Suppressor macrophage treated with lipopolysaccharide for 1 hour (primary cell): Measurements from ENCODE around the gene PARVG.

ENCODE experiments used
- DNase-seq, 3 donors: peaks; one replicate each; pipeline ENCODE4 v3.0.0-alpha.2; 2020 to 2022

PARVG gene

GRCh38 chr22:44155115-44155514, 25.6 kb upstream of the PARVG start:
- DNase-seq: no peak

DNA sequence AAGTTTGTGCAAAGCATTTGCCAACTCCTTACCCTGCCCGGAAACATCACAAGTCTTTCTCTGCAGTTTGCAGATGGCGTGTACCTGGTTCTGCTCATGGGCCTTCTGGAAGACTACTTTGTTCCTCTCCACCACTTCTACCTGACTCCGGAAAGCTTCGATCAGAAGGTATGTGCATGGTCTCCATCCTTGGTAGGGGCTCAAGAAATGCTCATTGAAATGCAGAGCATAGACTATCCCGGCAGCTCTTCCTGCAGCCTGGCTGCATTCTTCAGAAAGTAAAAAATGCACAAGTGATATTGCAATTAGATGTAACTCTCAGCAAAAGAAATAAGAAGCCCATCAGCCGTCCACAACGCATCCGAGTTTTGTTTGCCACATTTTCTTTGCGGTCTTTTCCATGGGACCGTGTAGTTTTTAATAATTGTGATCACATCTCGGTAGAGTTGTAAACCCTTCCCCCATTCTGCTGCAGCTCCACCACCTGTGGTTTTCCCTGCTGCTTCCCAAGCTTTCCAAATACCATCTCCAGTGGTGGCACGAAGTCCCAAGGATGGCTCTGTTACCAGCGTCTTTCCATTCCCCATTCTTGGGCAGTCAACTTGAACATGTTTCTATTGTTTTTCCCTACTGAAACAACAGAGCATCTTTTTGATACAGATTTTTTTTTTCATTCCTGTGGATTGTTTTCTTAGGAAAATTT, 22.7 kb upstream of the PARVG start:
- DNase-seq: no peak

DNA sequence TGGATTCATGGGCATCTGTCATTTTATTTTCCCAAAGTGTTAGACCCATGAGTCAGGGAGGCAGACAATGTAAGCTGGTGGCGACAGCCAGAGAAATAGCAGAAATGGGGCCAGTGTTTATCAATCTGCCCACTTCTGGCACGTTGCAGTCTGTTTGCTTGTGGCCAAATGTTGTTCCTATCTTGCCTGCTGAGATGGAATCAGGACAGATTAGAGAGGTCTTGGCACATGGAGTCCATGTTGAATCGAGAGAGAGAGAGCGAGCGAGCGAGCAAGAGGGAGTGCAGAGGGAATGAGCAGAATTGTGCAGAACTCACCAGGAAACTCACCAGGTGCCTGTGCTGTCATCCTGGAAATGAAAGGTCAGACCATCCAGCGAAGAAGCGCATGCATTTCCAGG, 21.9 kb upstream of the PARVG start:
- no peak for DNase-seq

GRCh38 chr22:44159221-44159620, 21.5 kb upstream of the PARVG start:
- no peak for DNase-seq

GRCh38 chr22:44159811-44160210, 20.9 kb upstream of the PARVG start:
- no peak for DNase-seq

DNA sequence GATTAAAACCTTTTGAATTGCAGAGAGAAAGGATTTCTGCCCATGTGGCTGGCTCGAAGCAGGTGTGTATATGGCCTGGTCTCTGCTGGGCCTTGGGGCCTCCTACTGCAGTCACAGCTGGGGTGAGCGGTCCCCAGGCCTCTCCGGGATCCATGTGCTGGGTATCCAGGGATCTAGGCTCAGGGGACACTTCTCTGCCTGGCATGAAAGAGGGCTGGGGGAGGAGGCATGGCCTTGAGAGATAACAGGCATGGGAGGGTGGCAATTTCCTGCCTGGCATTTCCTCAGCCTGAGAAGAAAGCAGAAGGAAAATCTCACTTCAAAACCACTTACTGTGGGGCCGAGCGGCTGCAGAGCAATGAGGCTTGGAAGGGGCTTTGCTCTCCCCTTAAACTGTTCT, 20.3 kb upstream of the PARVG start:
- no peak for DNase-seq

GRCh38 chr22:44161673-44162072, 19.1 kb upstream of the PARVG start:
- DNase-seq: no peak

DNA sequence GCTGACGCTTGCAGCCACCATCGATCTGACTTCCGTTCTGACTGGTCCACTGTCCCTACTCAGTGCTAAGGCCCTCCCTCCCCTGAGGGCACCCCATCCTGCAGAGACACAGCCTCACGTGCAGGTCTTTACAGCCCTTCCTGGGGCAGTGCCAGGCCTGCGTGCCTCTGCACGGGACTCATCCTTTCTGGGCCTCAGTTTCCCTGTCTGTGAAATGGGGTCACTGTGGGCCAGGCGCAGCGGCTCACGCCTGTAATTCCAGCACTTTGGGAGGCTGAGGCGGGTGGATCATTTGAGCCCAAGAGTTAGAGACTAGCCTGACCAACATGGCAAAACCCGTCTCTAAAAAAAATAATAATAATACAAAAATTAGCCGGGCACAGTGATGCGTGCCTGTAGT, 17.8 kb upstream of the PARVG start:
- DNase-seq: no peak

- no peak for DNase-seq
Observed at GRCh38 chr22:44163536-44163935, 17.2 kb upstream of the PARVG start.

GRCh38 chr22:44164031-44164430, 16.7 kb upstream of the PARVG start:
- no peak for DNase-seq

DNA sequence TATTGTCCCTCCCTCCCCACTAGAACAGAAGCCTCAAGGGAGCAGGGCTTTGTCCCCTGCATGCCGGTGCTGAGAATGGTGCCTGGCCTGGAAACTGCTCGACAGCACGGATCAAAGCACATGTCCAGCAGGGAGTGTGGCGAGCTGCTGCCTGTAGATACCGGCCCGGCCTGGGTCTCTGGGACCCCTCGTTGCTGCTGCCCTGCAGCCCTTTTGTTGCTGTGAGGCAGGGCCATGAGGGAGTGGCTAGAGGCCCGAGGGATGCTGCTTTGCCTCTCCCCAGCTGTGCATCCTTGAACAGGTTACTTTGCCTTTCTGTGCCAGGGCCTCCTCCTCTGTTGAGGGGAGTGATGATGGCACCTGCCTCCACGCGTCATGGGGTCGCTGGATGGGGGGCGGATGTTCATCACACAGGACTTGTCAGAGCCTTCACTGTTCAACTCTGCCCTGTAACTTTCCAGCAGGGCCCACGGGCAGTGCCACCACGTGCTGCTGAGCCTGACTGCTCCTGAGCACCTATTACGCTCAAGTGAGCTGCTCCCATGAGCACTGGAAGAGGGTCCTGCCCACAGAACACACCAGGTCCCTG, 15.3 kb upstream of the PARVG start:
- DNase-seq: no peak

DNA sequence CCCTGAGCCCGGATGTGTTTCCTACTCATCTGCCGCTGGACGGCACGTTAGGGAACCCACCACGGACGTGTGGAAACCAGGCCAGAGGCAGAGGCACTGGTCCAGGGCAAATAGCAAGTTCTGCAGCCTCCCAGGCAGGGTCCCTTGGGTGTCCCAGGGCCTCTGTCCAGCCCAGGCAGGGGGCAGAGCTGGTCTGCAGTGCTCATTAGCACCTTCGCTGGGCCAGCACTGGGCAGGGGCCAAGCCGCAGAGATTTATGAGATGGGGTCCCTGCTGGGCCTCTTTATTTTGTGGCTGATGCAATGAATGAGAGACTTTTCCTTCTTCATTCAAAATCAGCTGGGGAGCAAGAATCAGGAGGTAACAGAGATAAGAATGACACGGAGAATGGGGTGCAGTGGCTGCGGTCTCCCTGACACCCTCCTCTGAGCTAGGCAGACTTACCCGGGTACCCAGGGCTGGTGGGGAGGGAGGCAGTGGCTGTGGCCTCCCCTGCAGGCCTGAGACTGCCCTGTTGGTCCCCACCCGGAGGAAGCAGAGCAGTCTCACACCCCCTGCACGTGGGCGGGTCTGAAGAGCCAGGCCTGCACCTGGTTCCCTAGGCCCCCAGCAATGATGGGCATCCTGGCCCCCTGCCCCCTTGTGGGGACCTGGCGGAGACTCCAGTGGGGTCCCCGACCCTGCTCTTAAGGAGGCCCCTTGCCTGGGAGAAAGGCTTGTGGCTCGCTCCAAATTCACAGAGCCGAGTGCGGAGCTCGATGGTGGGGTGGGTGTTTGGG, 14.0 kb upstream of the PARVG start:
- DNase-seq: no peak

DNA sequence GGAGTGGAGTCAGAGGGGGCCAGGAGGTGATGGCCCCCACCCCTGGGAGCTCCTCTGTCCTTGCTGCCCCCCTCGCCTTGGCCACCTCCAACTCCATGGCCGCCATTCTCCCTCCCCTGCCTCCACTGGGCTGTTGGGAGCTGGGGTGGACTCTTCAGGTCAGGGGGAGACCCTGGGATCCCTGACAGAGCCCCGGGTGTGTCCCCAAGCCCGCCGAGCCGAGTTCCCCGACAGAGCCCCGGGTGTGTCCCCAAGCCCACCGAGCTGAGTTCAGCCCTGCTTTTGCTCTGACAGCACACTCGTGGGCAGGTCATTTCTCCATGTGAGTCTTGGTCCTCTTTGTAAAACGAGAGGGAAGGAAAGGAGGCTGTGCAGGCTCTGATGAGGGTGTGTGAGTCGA, 13.2 kb upstream of the PARVG start:
- no peak for DNase-seq

- DNase-seq: no peak
Observed at GRCh38 chr22:44168206-44168605, 12.5 kb upstream of the PARVG start.

GRCh38 chr22:44170470-44170869, 10.3 kb upstream of the PARVG start:
- no peak for DNase-seq

DNA sequence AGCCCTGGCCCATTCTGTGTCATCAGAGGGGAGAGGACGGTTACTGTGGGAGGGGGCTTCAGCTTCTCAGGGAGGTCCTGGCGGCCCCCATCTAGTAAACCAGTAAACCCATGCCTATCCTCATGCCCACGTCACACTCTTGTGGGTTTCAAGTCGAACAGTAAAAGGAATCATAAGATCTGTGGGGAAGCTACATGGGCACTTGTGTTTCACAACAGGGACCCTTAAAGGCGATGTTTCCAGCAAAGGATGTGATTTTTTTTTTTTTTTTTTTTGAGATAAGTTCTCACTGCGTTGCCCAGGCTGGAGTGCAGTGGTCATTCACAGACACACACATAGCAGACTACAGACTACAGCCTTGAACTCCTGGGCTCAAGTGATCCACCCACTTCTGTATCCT, 9.2 kb upstream of the PARVG start:
- peak; percentile 56 to 76 (median 63) for DNase-seq

- peak; percentile 97 to 99 (median 98) for DNase-seq
Observed at GRCh38 chr22:44172370-44173108, 8.2 kb upstream of the PARVG start.

- no peak for DNase-seq
Observed at GRCh38 chr22:44173154-44173553, 7.6 kb upstream of the PARVG start.

DNA sequence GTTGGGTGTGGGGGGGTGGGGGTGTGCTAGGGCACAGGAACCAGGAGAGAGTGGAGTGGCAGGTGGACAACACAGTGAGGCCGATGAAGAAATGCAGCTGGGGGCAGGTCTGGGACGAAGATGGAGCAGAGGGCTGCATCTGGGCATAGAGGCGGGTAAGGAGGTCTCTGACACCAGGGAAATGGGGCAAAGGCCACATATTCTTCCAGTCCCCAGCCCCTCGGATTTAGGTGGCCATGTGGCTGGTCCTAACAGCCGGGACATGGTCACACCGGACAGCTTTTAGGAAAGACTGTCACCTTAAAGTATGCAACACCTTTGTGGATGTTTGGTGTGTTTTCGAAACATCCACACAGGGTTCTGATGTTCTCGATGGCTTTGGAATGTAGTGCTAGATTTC, 5.0 kb upstream of the PARVG start:
- DNase-seq: no peak

GRCh38 chr22:44179196-44179988, 1.3 kb upstream of the PARVG start:
- DNase-seq: no peak

- DNase-seq: peak; percentile 42 to 56 (median 49)
Observed at GRCh38 chr22:44179989-44180705, 578 bp upstream of the PARVG start.
